DOHH2 (cell line): ENCODE results near the gene LSMEM2.
A peak's percentile ranks its signal among the peaks of the same experiment; 100 is the strongest.

ENCODE experiments used
- H3F3A ChIP-seq: fragments of 200-600 bp; sonication (generic), shearing (Covaris generic); 2 replicates; pipeline ENCODE4 v1.6.0; 2016; ENCODE audit warnings: antibody characterized with exemption, mild to moderate bottlenecking; ENCODE audit not compliant: control insufficient read depth, insufficient read depth
- H3K27ac ChIP-seq: fragments of 200-600 bp; sonication (generic); 2 replicates; pipeline ENCODE4 v1.5.1; 2014; ENCODE audit warnings: low read depth, mild to moderate bottlenecking, low read length, moderate library complexity
- H3K27me3 ChIP-seq: fragments of 200-600 bp; sonication (generic); 2 replicates; pipeline ENCODE4 v1.6.1; 2014; ENCODE audit warnings: mild to moderate bottlenecking, low read length, mixed read lengths; ENCODE audit not compliant: control insufficient read depth
- H3K36me3 ChIP-seq: fragments of 200-600 bp; sonication (generic); 2 replicates; pipeline ENCODE4 v1.6.1; 2014; ENCODE audit warnings: mild to moderate bottlenecking, low read length, moderate library complexity, mixed read lengths; ENCODE audit not compliant: control insufficient read depth
- H3K4me1 ChIP-seq: fragments of 200-600 bp; sonication (generic); 2 replicates; pipeline ENCODE4 v1.6.1; 2014; ENCODE audit warnings: mild to moderate bottlenecking, low read length, mixed read lengths; ENCODE audit not compliant: control insufficient read depth
- H3K4me2 ChIP-seq: fragments of 200-600 bp; sonication (generic); 2 replicates; pipeline ENCODE4 v1.6.0; 2014; ENCODE audit warnings: mild to moderate bottlenecking, low read length, moderate library complexity
- H3K4me3 ChIP-seq: fragments of 200-600 bp; sonication (generic); 2 replicates; pipeline ENCODE4 v1.5.1; 2014; ENCODE audit warnings: mild to moderate bottlenecking, low read length, mixed read lengths
- H3K79me2 ChIP-seq: fragments of 200-600 bp; sonication (generic); 2 replicates; pipeline ENCODE4 v1.6.1; 2014; ENCODE audit warnings: mild to moderate bottlenecking, low read length, mixed read lengths; ENCODE audit not compliant: control insufficient read depth
- H3K9me2 ChIP-seq: fragments of 200-600 bp; sonication (generic); replicated peaks from 2 replicates; pipeline ENCODE4 v1.6.1; 2014; ENCODE audit warnings: mild to moderate bottlenecking, low read length, mixed read lengths; ENCODE audit not compliant: control insufficient read depth
- H3K9me3 ChIP-seq: fragments of 200-600 bp; sonication (generic); 2 replicates; pipeline ENCODE4 v1.6.1; 2014; ENCODE audit warnings: antibody characterized with exemption, low read length, mixed read lengths; ENCODE audit not compliant: control insufficient read depth, insufficient read depth
- H4K20me1 ChIP-seq: fragments of 200-600 bp; sonication (generic); 2 replicates; pipeline ENCODE4 v1.6.0; 2014; ENCODE audit warnings: low read depth, mild to moderate bottlenecking, antibody characterized with exemption, low read length, moderate library complexity; ENCODE audit not compliant: control insufficient read depth, insufficient read depth
- EZH2phosphoT487 ChIP-seq: fragments of 200-600 bp; sonication (generic); IDR thresholded peaks from 2 replicates; pipeline ENCODE4 v1.6.1; 2017; ENCODE audit warnings: borderline replicate concordance, mild to moderate bottlenecking, antibody characterized with exemption, low read length, moderate library complexity, mixed read lengths
- TF ChIP-seq, protein P1 (sequence below): fragments of 200-600 bp; sonication (generic); IDR thresholded peaks from one replicate; pipeline ENCODE4 v1.5.1; 2014; ENCODE audit warnings: antibody characterized with exemption, mild to moderate bottlenecking, low read depth, low read length; ENCODE audit not compliant: poor library complexity, severe bottlenecking

Gene LSMEM2

DNA sequence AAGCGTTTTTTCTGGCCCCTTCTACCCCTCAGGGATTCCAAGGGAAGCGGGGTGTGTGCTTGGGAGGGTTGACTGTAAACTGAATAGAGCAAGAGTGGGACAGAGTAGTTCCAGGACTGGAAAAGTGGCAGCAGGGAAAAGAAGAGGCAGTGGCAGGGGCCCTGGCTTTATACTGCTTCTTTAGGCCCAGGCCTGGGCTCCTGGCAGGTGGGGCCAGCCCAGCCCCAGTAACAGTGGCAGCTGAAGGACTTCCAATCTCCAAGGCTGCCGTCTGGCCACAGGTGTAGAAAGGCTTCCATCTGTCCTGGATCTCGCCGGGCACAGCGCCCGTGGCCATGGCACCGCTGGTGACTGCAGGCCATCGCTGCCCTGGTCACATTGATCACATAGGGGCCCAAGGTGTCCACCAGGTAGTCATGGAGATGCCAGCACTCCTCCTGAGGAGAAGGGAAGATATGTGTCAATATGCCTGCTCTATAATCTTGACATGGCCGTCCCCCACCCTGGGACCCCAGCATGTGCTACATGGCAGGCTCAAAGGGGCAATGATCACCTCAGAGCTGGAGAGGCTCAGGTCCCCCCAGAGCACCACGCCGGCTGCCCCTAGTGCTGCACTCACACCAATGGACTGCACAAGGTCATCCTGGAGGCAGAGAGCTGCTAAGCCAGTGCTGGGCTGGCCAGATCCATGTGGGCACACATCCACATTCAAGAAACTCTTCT lies 14.4 kb downstream of the LSMEM2 start:
- H3K4me3 ChIP-seq, result peak overlapping the region; percentile 96
- H3K9me3 ChIP-seq, result no peaks in the 10 kb centered on the region
- H3K27me3 ChIP-seq, result no peaks in the 10 kb centered on the region
- TF ChIP-seq, protein P1, sequence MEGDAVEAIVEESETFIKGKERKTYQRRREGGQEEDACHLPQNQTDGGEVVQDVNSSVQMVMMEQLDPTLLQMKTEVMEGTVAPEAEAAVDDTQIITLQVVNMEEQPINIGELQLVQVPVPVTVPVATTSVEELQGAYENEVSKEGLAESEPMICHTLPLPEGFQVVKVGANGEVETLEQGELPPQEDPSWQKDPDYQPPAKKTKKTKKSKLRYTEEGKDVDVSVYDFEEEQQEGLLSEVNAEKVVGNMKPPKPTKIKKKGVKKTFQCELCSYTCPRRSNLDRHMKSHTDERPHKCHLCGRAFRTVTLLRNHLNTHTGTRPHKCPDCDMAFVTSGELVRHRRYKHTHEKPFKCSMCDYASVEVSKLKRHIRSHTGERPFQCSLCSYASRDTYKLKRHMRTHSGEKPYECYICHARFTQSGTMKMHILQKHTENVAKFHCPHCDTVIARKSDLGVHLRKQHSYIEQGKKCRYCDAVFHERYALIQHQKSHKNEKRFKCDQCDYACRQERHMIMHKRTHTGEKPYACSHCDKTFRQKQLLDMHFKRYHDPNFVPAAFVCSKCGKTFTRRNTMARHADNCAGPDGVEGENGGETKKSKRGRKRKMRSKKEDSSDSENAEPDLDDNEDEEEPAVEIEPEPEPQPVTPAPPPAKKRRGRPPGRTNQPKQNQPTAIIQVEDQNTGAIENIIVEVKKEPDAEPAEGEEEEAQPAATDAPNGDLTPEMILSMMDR, result no peak
- TF ChIP-seq EZH2phosphoT487, result no peak
- H3K4me2 ChIP-seq, result peak overlapping the region; percentile 82
- peaks cover 34% of the 10 kb centered on the region for H3K36me3 ChIP-seq
- peaks cover 33% of the 10 kb centered on the region for H3K79me2 ChIP-seq
- peak overlapping the region; percentile 8; the same call in 1 of the 2 replicates for H3K27ac ChIP-seq
- no peaks in the 10 kb centered on the region for H4K20me1 ChIP-seq
- no peaks in the 10 kb centered on the region for H3F3A ChIP-seq
- H3K9me2 ChIP-seq, result no peaks in the 10 kb centered on the region
- peaks cover 19% of the 10 kb centered on the region for H3K4me1 ChIP-seq

DNA sequence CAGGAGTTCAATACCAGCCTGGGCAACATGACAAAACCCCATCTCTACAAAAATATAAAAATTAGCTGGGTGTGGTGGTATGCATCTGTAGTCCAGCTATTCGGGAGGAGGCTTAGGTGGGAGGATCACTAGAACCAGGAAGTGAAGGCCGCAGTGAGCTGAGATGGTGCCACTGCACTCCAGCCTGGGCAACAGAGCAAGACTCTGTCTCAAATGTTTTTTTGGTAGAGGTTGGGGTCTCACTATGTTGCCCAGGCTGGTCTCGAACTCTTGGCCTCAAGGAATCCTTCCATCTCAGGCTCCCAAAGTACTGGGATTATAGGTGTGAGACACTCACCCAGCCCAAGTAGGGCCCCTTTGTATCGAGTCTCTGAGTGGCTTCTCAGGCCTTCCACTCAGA lies 15.2 kb downstream of the LSMEM2 start:
- peaks cover 25% of the 10 kb centered on the region for H3K36me3 ChIP-seq
- H3K9me3 ChIP-seq, result no peaks in the 10 kb centered on the region
- TF ChIP-seq, protein P1, result no peak
- TF ChIP-seq EZH2phosphoT487, result no peak
- peaks cover 23% of the 10 kb centered on the region for H3K4me1 ChIP-seq
- H3F3A ChIP-seq, result no peaks in the 10 kb centered on the region
- no peaks in the 10 kb centered on the region for H4K20me1 ChIP-seq
- H3K9me2 ChIP-seq, result no peaks in the 10 kb centered on the region
- H3K4me2 ChIP-seq, result no peak overlapping the region
- no peak overlapping the region for H3K27ac ChIP-seq
- H3K79me2 ChIP-seq, result peaks cover 34% of the 10 kb centered on the region
- no peaks in the 10 kb centered on the region for H3K27me3 ChIP-seq
- H3K4me3 ChIP-seq, result no peak overlapping the region

DNA sequence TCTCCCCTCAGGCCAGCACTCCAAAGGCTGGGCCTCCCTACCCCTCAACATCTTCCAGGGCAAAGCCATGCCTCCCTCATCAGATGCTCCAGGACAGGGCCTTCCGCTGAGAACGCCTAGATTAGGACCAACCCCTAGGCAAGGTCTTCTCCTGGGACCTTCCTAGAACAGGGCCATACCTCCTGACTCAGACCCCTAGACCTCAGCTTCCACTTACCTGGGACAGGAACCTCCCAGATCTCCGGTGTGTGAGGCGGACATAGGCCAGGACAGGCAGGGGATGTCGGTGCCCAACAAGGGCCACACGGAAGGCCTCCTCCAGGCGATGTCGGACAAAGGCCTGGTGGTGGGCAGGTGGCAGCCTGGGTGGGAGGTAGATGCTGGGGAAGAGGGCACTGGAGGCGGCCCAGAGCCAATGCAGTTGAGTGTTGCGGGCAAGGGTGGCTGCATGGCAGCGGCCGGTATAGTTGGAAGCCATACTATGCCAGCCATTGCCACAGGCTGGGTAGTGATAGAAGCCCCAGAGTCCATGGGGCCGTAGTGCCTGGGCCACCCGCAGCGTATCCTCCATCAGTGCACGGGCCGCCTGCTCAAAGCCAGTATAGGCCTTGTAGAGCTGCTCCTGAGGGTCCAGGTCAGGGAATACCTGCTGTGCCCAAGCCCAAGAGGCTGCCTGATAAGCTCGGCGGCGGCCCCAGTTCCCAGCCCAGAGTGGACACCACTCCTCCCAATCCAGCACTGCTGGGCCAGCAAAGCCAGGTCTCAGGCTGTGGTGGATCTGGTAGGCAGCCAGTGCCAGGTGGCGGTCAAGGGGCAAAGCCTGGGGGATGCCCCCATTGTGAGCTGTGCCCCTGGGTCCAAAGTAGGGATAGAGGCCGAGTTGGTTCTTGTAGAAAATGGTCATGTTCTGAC lies 15.9 kb downstream of the LSMEM2 start:
- Histone ChIP-seq H3K27ac (no peak overlapping the region), H4K20me1 (no peaks in the 10 kb centered on the region), H3K4me2 (no peak overlapping the region), H3K9me3 (no peaks in the 10 kb centered on the region), H3K79me2 (peaks cover 28% of the 10 kb centered on the region), H3K4me1 (peaks cover 26% of the 10 kb centered on the region), H3K9me2 (no peaks in the 10 kb centered on the region), H3K4me3 (no peak overlapping the region), H3K36me3 (peaks cover 19% of the 10 kb centered on the region), H3F3A (0 out of 2 replicates have a peak, but pooled peaks cover under 1% of the 10 kb centered on the region), H3K27me3 (no peaks in the 10 kb centered on the region)
- TF ChIP-seq EZH2phosphoT487, result no peak
- TF ChIP-seq, protein P1, result no peak
